ENCODE data around the gene PDE1A.

PDE1A gene

DNA sequence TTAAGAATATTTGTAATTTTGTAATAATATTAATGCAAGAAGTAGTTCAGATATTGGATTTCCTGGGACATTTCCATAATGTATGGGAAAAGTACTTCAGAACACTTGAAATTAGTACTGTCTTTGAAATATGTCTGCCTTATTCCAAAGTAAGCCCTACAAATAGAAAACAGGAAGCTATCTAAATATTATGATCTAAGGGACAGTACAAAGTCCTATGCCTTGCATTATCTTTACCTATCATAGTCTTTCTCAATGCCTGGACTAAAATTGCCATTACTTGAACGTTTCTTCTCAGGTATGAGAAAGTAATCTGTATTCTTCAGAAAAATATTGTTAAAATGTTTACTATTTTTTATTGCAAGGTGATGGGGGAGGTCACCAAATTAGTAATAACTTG is 328.2 kb downstream of the PDE1A start:
- no peak for DNase-seq (ENCODE audit: low read depth)
- H3K4me3 ChIP-seq (ENCODE audit: low read depth, low read length), result no peak overlapping the region
- TF ChIP-seq, protein P1, sequence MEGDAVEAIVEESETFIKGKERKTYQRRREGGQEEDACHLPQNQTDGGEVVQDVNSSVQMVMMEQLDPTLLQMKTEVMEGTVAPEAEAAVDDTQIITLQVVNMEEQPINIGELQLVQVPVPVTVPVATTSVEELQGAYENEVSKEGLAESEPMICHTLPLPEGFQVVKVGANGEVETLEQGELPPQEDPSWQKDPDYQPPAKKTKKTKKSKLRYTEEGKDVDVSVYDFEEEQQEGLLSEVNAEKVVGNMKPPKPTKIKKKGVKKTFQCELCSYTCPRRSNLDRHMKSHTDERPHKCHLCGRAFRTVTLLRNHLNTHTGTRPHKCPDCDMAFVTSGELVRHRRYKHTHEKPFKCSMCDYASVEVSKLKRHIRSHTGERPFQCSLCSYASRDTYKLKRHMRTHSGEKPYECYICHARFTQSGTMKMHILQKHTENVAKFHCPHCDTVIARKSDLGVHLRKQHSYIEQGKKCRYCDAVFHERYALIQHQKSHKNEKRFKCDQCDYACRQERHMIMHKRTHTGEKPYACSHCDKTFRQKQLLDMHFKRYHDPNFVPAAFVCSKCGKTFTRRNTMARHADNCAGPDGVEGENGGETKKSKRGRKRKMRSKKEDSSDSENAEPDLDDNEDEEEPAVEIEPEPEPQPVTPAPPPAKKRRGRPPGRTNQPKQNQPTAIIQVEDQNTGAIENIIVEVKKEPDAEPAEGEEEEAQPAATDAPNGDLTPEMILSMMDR (conservative IDR thresholded peaks at IDR 0.05; ENCODE audit: low read depth, low read length), result no peak

DNA sequence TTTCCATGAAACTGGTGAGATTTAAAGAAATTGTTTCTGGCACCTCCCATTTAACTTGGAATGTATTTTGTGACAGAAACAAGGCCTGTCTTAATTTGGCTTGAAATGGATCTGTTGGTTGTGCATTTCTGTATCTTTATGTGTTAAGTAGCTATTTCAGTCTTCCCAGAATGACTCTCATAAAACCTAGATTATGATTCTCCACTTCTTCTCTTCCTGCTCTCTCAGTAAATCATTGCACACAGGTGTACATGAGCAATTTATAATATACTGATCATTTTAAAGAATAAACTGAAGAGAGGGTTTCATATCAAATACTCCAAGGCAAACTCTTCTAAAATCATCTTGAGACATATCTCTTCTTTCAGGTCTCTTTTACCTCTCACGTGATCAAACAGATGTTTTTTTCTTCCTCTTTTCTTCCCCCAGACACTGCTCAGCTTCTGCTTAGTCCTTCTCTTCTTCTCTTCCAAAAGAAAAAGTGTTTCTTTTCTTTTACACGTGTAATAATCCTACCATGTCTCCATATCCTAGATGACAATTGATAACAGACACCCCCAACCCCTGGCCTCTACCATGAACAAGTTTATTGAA is 329.2 kb downstream of the PDE1A start:
- TF ChIP-seq, protein P1 (conservative IDR thresholded peaks at IDR 0.05; ENCODE audit: low read depth, low read length), result no peak
- no peak for DNase-seq (ENCODE audit: low read depth)
- H3K4me3 ChIP-seq (ENCODE audit: low read depth, low read length), result no peak overlapping the region

DNA sequence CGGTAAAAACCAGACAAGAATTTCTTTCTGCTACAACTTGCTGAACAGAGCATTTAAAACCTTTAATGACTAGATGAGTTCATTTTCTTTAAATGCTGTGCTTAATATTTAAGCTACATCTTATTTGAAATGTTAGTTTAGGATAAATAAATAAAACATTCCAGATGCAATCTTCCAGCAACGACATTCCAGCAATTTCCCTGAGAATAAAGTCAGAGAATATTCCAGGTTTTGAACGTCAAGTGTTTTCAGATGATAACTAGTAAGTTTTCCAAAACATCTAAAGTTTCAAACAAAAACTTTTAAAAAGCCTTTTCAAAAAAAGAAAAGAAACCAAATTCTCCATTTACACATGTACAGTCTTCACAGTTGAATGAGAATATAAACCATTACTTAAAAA is 336.4 kb downstream of the PDE1A start:
- H3K4me3 ChIP-seq (ENCODE audit: low read depth, low read length), result no peak overlapping the region
- TF ChIP-seq, protein P1 (conservative IDR thresholded peaks at IDR 0.05; ENCODE audit: low read depth, low read length), result no peak
- DNase-seq (ENCODE audit: low read depth), result no peak
